K562 (cell line): Measurements from ENCODE around the gene SELENOO. TPM values are rescaled to one million over a fixed set of nuclear protein-coding genes. Genes with fewer than 3 reads are reported as not detected.

ENCODE experiments used
- ATAC-seq: fragments of 200-7000 bp; cut with Tn5 transposase; 3 replicates; pipeline ENCODE4 v1.9.1; 2020; ENCODE audit warnings: moderate library complexity
- BruUV-seq: library from RNA; stranded (reverse); fragments of 400-500 nt; replicated peaks from 2 replicates; lab custom pipeline; 2021; lab: Mats Ljungman, UMichigan
- CTCF ChIA-PET: fragments of 300-600 bp; formaldehyde crosslinking; extraction: SDS; loops from one replicate; lab custom pipeline; 2021; ENCODE audit warnings: low intra/inter-chr PET ratio; lab: Yijun Ruan, JAX
- POLR2A ChIA-PET: fragments of 300-600, 350-650 bp; sonication (Branson Sonifier 250); formaldehyde crosslinking; extraction: SDS; loops from one replicate; lab custom pipeline; 2021; ENCODE audit warnings: antibody characterized with exemption, inconsistent platforms; lab: Yijun Ruan, JAX
- DNase-seq, 4 experiments: peaks; one replicate each; pipeline versions ENCODE4 v3.0.0 to v3.0.0-alpha.2; 2011 to 2018; ENCODE audit warnings: low spot score in 3 of 4, mixed read lengths in 3 of 4; ENCODE audit errors: extremely low read depth in 1 of 4
- FAIRE-seq: peaks from 2 replicates; lab custom pipeline; 2011; peaks lifted over from hg19 to GRCh38; lab: Jason Lieb, UNC
- H2AFZ ChIP-seq: 2 replicates; pipeline ENCODE4 v1.6.0; 2011; ENCODE audit warnings: low read depth, low read length, control low read depth, inconsistent platforms
- H3K27ac ChIP-seq: fragments of 200-600 bp; 3 replicates; pipeline ENCODE4 v1.8.0; 2011; ENCODE audit warnings: low read depth, mild to moderate bottlenecking, control low read depth, inconsistent platforms, low read length, moderate library complexity, mixed read lengths; ENCODE audit errors: extremely low read depth
- H3K27me3 ChIP-seq, 2 experiments: fragments of 300-600 bp in 1 of 2; 2 replicates in 1 of 2; 3 replicates in 1 of 2; pipeline versions ENCODE4 v1.6.0 to v1.8.0; 2011; ENCODE audit warnings: inconsistent platforms in 2 of 2, low read length in 2 of 2, mild to moderate bottlenecking in 1 of 2, mixed read lengths in 1 of 2, moderate library complexity in 1 of 2; ENCODE audit not compliant: control insufficient read depth in 2 of 2, insufficient read depth in 2 of 2
- H3K36me3 ChIP-seq: fragments of 300-600 bp; 3 replicates; pipeline ENCODE4 v1.8.0; 2011; ENCODE audit warnings: mild to moderate bottlenecking, low read length, inconsistent platforms; ENCODE audit not compliant: control insufficient read depth, insufficient read depth
- H3K4me1 ChIP-seq, 2 experiments: fragments of 200-600 bp in 1 of 2; replicated peaks in 1 of 2; 2 replicates in 1 of 2; 3 replicates in 1 of 2; pipeline versions ENCODE4 v1.5.1 to v1.8.0; 2011; ENCODE audit warnings: inconsistent platforms in 2 of 2, low read length in 2 of 2, mild to moderate bottlenecking in 1 of 2, mixed read lengths in 1 of 2, moderate library complexity in 1 of 2; ENCODE audit not compliant: control insufficient read depth in 2 of 2, insufficient read depth in 2 of 2
- H3K4me2 ChIP-seq: 2 replicates; pipeline ENCODE4 v1.6.1; 2011; ENCODE audit warnings: low read length, control low read depth, inconsistent platforms, mixed read lengths; ENCODE audit not compliant: insufficient read depth
- H3K4me3 ChIP-seq: fragments of 200-600 bp; sonication (generic), shearing (Covaris generic); 2 replicates; pipeline ENCODE4 v1.5.1; 2016; ENCODE audit warnings: control low read depth, inconsistent platforms
- H3K79me2 ChIP-seq: fragments of 200-600 bp; 3 replicates; pipeline ENCODE4 v1.8.0; 2011; ENCODE audit warnings: low read length, inconsistent platforms; ENCODE audit not compliant: control insufficient read depth, insufficient read depth
- H3K9ac ChIP-seq, 2 experiments: 2 replicates each; pipeline versions ENCODE4 v1.6.0 to v1.6.1; 2011; ENCODE audit warnings: low read depth in 2 of 2, low read length in 2 of 2, control low read depth in 1 of 2, inconsistent platforms in 1 of 2, mild to moderate bottlenecking in 1 of 2, mixed read lengths in 1 of 2; ENCODE audit not compliant: insufficient read depth in 1 of 2
- H3K9me1 ChIP-seq: one replicate; pipeline ENCODE4 v1.6.0; 2011; ENCODE audit warnings: inconsistent platforms, mild to moderate bottlenecking, low read length, moderate library complexity; ENCODE audit not compliant: control insufficient read depth, insufficient read depth
- H3K9me3 ChIP-seq: replicated peaks from 2 replicates; pipeline ENCODE4 v1.5.1; 2011; ENCODE audit warnings: low read depth, low read length, inconsistent platforms; ENCODE audit not compliant: control insufficient read depth, insufficient read depth
- H4K20me1 ChIP-seq: replicated peaks from 2 replicates; pipeline ENCODE4 v1.6.1; 2011; ENCODE audit warnings: low read length, inconsistent platforms, mixed read lengths; ENCODE audit not compliant: control insufficient read depth, insufficient read depth
- ARID3B ChIP-seq: fragments of 250-450 bp; sonication (Bioruptor Pico); IDR thresholded peaks from 2 replicates; pipeline ENCODE4 v1.4.0; 2020; ENCODE audit warnings: borderline replicate concordance
- HNRNPL ChIP-seq: fragments of 200-400 bp; formaldehyde crosslinking; IDR thresholded peaks from 2 replicates; pipeline ENCODE4 v1.6.1; 2017; ENCODE audit warnings: low read depth, mild to moderate bottlenecking, low read length
- POLR2G ChIP-seq: fragments of 200-400 bp; formaldehyde crosslinking; IDR thresholded peaks from 2 replicates; pipeline ENCODE4 v1.6.1; 2017; ENCODE audit warnings: low read depth, mild to moderate bottlenecking, antibody characterized with exemption, low read length, moderate library complexity
- PRPF4 ChIP-seq: fragments of 200-400 bp; formaldehyde crosslinking; IDR thresholded peaks from one replicate; pipeline ENCODE4 v1.6.1; 2017; ENCODE audit warnings: low read length, low read depth, mild to moderate bottlenecking; ENCODE audit not compliant: insufficient read depth, poor library complexity, severe bottlenecking
- RBFOX2 ChIP-seq: fragments of 200-400 bp; formaldehyde crosslinking; IDR thresholded peaks from 2 replicates; pipeline ENCODE4 v1.6.1; 2017; ENCODE audit warnings: low read depth, mild to moderate bottlenecking, low read length, moderate library complexity
- SMAD3 ChIP-seq: fragments of 450-650 bp; formaldehyde crosslinking; conservative IDR thresholded peaks from 2 replicates; pipeline ENCODE4 v1.4.0; 2020; ENCODE audit warnings: mild to moderate bottlenecking
- SMARCA4 ChIP-seq: fragments of 450-650 bp; IDR thresholded peaks from 2 replicates; pipeline ENCODE4 v1.6.1; 2016
- ZBTB33 ChIP-seq: sonication (generic); formaldehyde crosslinking; IDR thresholded peaks from 2 replicates; pipeline ENCODE4 v1.8.1; 2023; ENCODE audit warnings: mild to moderate bottlenecking, missing genetic modification reagents
- ZNF695 ChIP-seq: fragments of 450-650 bp; formaldehyde crosslinking; IDR thresholded peaks from 2 replicates; pipeline ENCODE4 v1.4.0; 2020; ENCODE audit warnings: mild to moderate bottlenecking, moderate library complexity
- WGBS: fragments of 100-300 bp; shearing (Covaris generic); methylation state at CpG from one replicate; pipeline ENCODE4 v1.1.6; 2016; ENCODE audit warnings: low coverage, mixed read lengths; ENCODE audit not compliant: insufficient coverage; ENCODE audit errors: missing lambda C conversion rate; 5-methylcytosine and 5-hydroxymethylcytosine counted together
- in situ Hi-C: fragments of 300-500 bp; cut with MboI; formaldehyde crosslinking; loops from 4 replicates; pipeline ENCODE4 v1.15.0; 2018; ENCODE audit warnings: inconsistent platforms, mixed read lengths
- intact Hi-C: fragments of 100-400 bp; cut with micrococcal nuclease; formaldehyde crosslinking; loops from 2 replicates; pipeline ENCODE4 v1.14.2; 2022
- polyA plus RNA-seq, 8 experiments: library from polyadenylated mRNA; depleted of rRNA in 4 of 8; stranded (reverse) in 5 of 8; unstranded in 3 of 8; fragments of >200 nt; fragmentation: Nextera tagmentation in 2 of 8; fragmentation: Illumina TruSeq in 1 of 8; extraction: Ambion mirVana in 2 of 8; extraction: Trizol in 1 of 8; gene quantifications; 2 replicates each; pipeline versions ENCODE4 v1.2.1 to v1.2.3, GENCODE V29; 2011 to 2014; ENCODE audit warnings: inconsistent platforms in 1 of 8, missing spikeins in 1 of 8
- total RNA-seq, 7 experiments: library from RNA; depleted of rRNA in 6 of 7; stranded (reverse); fragments of >200 nt in 6 of 7; fragmentation: Illumina TruSeq in 2 of 7; extraction: Trizol in 2 of 7; gene quantifications; 2 replicates each; pipeline versions ENCODE4 v1.2.1 to v1.2.3, GENCODE V29; 2011 to 2021; ENCODE audit warnings: low replicate concordance in 1 of 7
- TF ChIP-seq, protein P1 (sequence below): fragments of 250-450 bp; sonication (Bioruptor Pico); IDR thresholded peaks from 2 replicates; pipeline ENCODE4 v1.4.0; 2020; ENCODE audit warnings: mild to moderate bottlenecking

SELENOO gene
- total and polyA plus RNA-seq, 9 of the 15 experiments (the other 6 are each of a cell fraction or from before 2014, with no cell fraction given) = 0.37 to 24.9 (median 8.3) TPM

GRCh38 chr22:50197000-50197800 is 3.6 kb upstream of the SELENOO start (continued):
- no peak for TF ChIP-seq ARID3B (CRISPR knock-in tag)

DNA sequence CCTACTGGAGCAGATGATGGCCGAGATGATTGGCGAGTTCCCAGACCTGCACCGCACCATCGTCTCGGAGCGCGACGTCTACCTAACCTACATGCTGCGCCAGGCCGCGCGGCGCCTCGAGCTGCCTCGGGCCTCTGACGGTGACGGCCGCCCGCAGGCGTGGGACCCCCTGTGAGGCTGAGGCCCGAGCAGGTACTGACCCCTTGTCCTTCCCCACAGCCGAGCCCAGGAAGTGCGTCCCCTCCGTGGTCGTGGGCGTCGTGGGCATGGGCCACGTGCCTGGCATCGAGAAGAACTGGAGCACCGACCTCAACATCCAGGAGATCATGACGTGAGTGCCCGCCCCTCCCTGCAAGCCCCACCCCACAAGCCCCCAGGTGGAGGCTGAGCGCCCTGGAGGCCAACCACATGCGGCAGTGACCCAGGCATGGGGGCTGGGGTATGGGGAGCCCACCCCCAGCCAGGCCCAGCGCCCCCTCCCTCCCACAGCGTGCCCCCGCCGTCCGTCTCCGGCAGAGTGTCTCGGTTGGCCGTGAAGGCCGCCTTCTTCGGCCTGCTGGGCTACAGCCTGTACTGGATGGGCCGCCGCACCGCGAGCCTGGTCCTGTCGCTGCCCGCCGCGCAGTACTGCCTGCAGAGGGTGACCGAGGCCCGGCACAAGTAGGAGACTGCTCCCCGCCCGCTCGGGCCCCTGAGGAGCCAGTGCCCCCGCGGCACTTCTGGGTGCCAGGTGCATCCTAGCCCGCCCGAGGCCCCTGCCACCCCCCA is 2.8 kb upstream of the SELENOO start:
- intact Hi-C loops = no loop called here
- in situ Hi-C loops = no loop called here
- peaks cover 5 to 52% of the 10 kb centered on the region in 2 experiments; a peak in 3 of 5 replicates for H3K4me1 ChIP-seq
- ChIA-PET POLR2A (no interaction called here), CTCF (no interaction called here)
- H3K9me1 ChIP-seq = no peaks in the 10 kb centered on the region
- H4K20me1 ChIP-seq = no peaks in the 10 kb centered on the region; the same call in 1 of the 2 replicates
- H3K9me3 ChIP-seq = no peaks in the 10 kb centered on the region; the same call in 1 of the 2 replicates
- H3K36me3 ChIP-seq = peaks cover 51% of the 10 kb centered on the region; the same call in 1 of the 3 replicates
- no peak overlapping the region for H3K4me2 ChIP-seq
- H3K4me3 ChIP-seq = no peak overlapping the region
- peaks cover 21% of the 10 kb centered on the region for H3K79me2 ChIP-seq
- DNase-seq (no peak), ATAC-seq (no peak), FAIRE-seq (no peak)
- no TSS peak for BruUV-seq
- H3K9ac ChIP-seq = no peak overlapping the region; a peak in 1 of 4 replicates
- 100% methylated on average over 5 of the region's 61 CpGs for WGBS
- no peaks in the 10 kb centered on the region for H3K27me3 ChIP-seq
- no peak overlapping the region for H2AFZ ChIP-seq
- no peak overlapping the region for H3K27ac ChIP-seq
- TF ChIP-seq, protein P1, sequence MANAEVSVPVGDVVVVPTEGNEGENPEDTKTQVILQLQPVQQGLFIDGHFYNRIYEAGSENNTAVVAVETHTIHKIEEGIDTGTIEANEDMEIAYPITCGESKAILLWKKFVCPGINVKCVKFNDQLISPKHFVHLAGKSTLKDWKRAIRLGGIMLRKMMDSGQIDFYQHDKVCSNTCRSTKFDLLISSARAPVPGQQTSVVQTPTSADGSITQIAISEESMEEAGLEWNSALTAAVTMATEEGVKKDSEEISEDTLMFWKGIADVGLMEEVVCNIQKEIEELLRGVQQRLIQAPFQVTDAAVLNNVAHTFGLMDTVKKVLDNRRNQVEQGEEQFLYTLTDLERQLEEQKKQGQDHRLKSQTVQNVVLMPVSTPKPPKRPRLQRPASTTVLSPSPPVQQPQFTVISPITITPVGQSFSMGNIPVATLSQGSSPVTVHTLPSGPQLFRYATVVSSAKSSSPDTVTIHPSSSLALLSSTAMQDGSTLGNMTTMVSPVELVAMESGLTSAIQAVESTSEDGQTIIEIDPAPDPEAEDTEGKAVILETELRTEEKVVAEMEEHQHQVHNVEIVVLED (CRISPR knock-in tag) = no peak
- TF ChIP-seq RBFOX2 (0 out of 2 replicates have a peak, but pooled peaks have one; percentile 10), SMAD3 (CRISPR knock-in tag) (no peak), POLR2G (peak; percentile 28; the same call in 1 of the 2 replicates), HNRNPL (0 out of 2 replicates have a peak, but pooled peaks have one; percentile 29), SMARCA4 (no peak), ZBTB33 (peak; percentile 87), PRPF4 (peak; percentile 30), ZNF695 (CRISPR knock-in tag) (no peak)
